Astrocyte of the spinal cord (primary cell): ENCODE results near the gene TMCC3.
"Not testable (repeated sequence)": the region's sequence is repeated elsewhere in the genome, so short reads cannot be mapped to it uniquely, and the experiment has no call there.

Experiments used
- DNase-seq: peaks from one replicate; pipeline ENCODE4 v3.0.0; 2011; ENCODE audit warnings: low read depth, low spot score
- H3K4me3 ChIP-seq: 2 replicates; pipeline ENCODE4 v1.5.1; 2011; ENCODE audit warnings: low read depth, mild to moderate bottlenecking, low read length, moderate library complexity
- in situ Hi-C: cut with HindIII; loops from 2 replicates; pipeline ENCODE4 v1.10.0; 2017; ENCODE audit warnings: low sequenced_read_pairs
- TF ChIP-seq, protein P1 (sequence below): IDR thresholded peaks from 2 replicates; pipeline ENCODE4 v1.5.1; 2012; ENCODE audit warnings: low read depth, mild to moderate bottlenecking, low read length, inconsistent platforms

TMCC3 gene

DNA sequence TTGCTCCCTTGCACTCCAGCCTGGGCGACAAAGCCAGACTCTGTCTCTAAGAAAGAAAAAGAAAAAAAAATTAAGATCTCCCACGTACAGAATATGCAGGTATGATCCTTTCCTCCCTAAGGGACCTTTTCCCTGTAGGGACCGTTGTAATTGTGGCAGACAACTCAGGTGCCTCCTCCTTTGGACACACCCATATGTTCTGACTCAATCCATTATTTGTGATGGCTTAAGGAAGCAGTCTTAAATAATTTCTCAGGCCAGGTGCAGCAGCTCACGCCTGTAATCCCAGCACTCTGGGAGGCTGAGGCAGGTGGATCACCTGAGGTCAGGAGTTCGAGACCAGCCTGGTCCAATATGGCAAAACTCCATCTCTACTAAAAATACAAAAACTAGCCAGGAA lies 53.1 kb downstream of the TMCC3 start:
- H3K4me3 ChIP-seq: no peak overlapping the region
- no peak for DNase-seq
- in situ Hi-C loops: no loop called here
- TF ChIP-seq, protein P1, sequence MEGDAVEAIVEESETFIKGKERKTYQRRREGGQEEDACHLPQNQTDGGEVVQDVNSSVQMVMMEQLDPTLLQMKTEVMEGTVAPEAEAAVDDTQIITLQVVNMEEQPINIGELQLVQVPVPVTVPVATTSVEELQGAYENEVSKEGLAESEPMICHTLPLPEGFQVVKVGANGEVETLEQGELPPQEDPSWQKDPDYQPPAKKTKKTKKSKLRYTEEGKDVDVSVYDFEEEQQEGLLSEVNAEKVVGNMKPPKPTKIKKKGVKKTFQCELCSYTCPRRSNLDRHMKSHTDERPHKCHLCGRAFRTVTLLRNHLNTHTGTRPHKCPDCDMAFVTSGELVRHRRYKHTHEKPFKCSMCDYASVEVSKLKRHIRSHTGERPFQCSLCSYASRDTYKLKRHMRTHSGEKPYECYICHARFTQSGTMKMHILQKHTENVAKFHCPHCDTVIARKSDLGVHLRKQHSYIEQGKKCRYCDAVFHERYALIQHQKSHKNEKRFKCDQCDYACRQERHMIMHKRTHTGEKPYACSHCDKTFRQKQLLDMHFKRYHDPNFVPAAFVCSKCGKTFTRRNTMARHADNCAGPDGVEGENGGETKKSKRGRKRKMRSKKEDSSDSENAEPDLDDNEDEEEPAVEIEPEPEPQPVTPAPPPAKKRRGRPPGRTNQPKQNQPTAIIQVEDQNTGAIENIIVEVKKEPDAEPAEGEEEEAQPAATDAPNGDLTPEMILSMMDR: no peak

DNA sequence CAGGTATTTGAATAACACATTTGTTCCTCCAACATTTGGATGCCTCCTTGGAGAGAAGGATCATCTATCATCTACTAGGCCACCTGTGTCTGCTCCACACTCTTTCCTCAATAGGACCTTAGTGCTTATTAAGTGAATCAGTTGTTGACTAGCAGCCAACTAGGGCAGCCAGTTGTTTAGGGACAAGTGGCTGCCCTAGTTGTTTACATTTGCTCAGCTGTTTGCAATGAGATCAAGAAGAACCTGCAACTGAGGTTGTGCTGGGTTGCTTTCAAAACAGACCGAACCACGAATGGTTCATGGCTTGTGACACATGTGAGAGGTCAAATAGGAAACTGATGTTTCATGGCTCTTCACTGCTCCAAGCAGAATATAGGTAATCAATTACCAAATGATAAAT lies 53.8 kb downstream of the TMCC3 start:
- in situ Hi-C loops: no loop called here
- TF ChIP-seq, protein P1: no peak
- H3K4me3 ChIP-seq: no peak overlapping the region
- no peak for DNase-seq

DNA sequence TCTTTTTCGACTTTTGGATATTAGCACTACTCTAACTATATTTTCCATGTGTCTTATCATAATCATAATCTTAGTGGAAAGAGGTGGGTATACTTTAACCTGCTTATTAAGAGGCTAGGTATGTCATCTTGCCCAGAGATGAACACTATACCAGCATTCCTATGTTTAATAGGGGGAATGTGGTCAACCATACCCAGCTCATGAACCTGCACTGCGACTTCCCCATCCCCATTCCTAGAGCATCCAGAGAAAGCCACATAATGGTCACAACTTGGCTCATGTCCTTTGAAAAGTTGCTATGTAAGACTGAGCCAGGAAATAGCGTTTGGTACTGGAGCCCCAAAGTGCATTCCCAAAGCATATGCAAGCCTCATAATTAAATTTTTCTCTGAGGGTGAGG lies 55.2 kb downstream of the TMCC3 start:
- TF ChIP-seq, protein P1: no peak
- peak; percentile 44 for DNase-seq
- no peak overlapping the region for H3K4me3 ChIP-seq
- in situ Hi-C loops: no loop called here

DNA sequence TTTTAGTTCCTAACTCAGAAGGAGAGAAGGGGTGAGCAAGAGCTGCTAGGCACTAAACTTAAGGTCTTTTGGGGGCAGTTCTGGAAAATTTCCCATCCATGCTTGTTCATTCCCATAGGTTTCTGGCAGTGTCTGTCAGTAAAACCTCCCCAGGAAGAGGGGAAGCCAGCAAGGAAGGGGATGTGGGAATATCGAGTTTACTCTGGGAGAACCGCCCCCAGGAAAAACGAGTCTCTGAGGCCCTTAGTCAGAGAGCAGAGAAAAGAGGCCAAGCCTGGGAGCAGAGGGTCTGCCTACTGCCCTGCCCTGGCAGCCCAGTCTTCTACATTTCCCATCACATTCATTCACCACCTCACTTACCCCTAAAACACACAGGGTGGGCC lies 55.9 kb downstream of the TMCC3 start:
- no peak for DNase-seq
- in situ Hi-C loops: no loop called here
- H3K4me3 ChIP-seq: no peak overlapping the region
- TF ChIP-seq, protein P1: no peak

DNA sequence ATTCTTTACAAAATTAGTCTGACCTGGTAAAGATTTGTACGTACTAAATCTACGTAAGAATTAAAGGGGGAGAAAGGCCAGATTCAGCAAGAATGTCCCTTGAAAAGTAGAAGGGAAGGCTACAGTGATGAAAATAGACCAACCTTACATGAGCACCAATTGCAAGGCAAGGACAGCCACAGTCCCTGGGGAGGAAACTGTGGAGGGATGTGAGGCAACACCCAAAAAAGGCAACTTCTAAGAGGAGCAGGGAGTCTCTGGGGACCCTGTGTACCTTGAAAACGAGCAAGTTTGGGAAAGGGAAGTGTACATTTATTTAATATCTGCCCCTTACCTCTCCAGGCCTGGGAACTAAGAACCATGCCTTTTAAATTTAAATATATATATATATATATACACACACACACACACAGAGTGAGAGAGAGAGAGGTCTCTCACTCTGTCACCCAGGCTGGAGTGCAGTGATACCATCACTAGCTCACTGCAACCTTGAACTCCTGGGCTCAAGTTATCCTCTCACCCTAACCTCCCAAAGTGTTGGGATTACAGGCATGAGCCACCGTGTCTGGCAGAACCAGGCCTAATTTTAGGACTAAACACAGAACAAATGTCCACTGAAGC lies 56.4 kb downstream of the TMCC3 start:
- in situ Hi-C loops: no loop called here
- DNase-seq: no peak
- TF ChIP-seq, protein P1: no peak
- H3K4me3 ChIP-seq: no peak overlapping the region

DNA sequence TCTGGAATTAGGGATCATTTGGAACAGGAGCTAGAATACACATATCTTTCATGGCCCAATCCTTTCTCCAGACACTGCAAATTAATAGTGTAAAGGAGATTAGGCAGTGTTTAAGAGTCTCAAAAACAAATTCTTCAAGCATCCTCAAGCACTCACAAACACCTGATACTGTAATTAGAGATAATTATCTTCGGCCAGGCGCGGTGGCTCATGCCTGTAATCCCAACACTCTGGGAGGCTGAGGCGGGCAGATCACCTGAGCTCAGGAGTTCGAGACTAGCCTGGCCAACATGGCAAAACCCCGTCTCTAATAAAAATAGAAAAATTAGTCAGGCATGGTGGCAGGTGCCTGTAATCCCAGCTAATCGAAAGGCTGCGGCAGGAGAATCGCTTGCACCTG lies 57.6 kb downstream of the TMCC3 start:
- H3K4me3 ChIP-seq, in situ Hi-C loops, DNase-seq: not testable (repeated sequence)

DNA sequence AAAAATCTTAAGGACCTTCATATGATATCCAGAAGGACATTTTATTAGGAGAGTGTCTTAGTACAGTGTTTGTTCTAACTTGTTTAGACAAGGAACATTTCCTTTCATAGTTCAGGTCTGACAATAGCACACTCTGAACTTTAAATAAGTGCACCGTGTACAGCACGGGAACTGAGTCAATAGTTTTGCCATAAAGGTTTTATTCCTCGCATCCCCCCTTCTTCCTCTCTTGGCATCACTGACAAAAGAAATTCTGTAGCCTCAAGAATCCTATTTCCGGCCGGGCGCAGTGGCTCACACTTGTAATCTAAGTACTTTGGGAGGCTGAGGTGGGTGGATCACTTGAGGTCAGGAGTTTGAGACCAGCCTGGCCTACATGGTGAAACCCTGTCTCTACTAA lies 58.3 kb downstream of the TMCC3 start:
- no peak overlapping the region for H3K4me3 ChIP-seq
- in situ Hi-C loops: no loop called here
- DNase-seq: no peak
- TF ChIP-seq, protein P1: no peak
